GM23338 (cell line): ENCODE measurements around the gene SRRD. TPM values are rescaled to one million over a fixed set of nuclear protein-coding genes. Genes with fewer than 3 reads are reported as not detected.

Experiments
- ATAC-seq: fragments of 200-7000 bp; cut with Tn5 transposase; 3 replicates; pipeline ENCODE4 v1.9.1; 2020
- DNase-seq: peaks from one replicate; pipeline ENCODE4 v3.0.0-alpha.2; 2015; ENCODE audit warnings: low spot score
- H2AFZ ChIP-seq: fragments of 200-600 bp; sonication (generic); 2 replicates; pipeline ENCODE4 v1.8.0; 2016; ENCODE audit warnings: antibody characterized with exemption, mild to moderate bottlenecking, moderate library complexity
- H3F3A ChIP-seq: fragments of 200-600 bp; sonication (generic); replicated peaks from 2 replicates; pipeline ENCODE4 v1.8.0; 2017; ENCODE audit warnings: antibody characterized with exemption, mixed run types, low read depth
- H3K27ac ChIP-seq: fragments of 200-600 bp; sonication (generic); 2 replicates; pipeline ENCODE4 v1.6.1; 2016; ENCODE audit warnings: low read depth
- H3K27me3 ChIP-seq: fragments of 200-600 bp; sonication (generic); 2 replicates; pipeline ENCODE4 v1.8.0; 2016; ENCODE audit warnings: mild to moderate bottlenecking, mixed run types, moderate library complexity; ENCODE audit not compliant: insufficient read depth
- H3K36me3 ChIP-seq: fragments of 200-600 bp; sonication (generic); 2 replicates; pipeline ENCODE4 v1.8.0; 2016; ENCODE audit warnings: mild to moderate bottlenecking; ENCODE audit not compliant: insufficient read depth
- H3K4me1 ChIP-seq: fragments of 200-600 bp; sonication (generic); 2 replicates; pipeline ENCODE4 v1.8.0; 2016; ENCODE audit warnings: mild to moderate bottlenecking, moderate library complexity; ENCODE audit not compliant: insufficient read depth
- H3K4me2 ChIP-seq: fragments of 200-600 bp; sonication (generic); 2 replicates; pipeline ENCODE4 v1.7.1; 2017; ENCODE audit warnings: mixed run types
- H3K4me3 ChIP-seq: fragments of 200-600 bp; sonication (generic); 2 replicates; pipeline ENCODE4 v1.6.1; 2016; ENCODE audit warnings: mixed run types
- H3K79me2 ChIP-seq: fragments of 200-600 bp; sonication (generic); replicated peaks from 2 replicates; pipeline ENCODE4 v1.8.0; 2017; ENCODE audit warnings: mild to moderate bottlenecking; ENCODE audit not compliant: insufficient read depth
- H3K9me2 ChIP-seq: fragments of 200-600 bp; sonication (generic); 2 replicates; pipeline ENCODE4 v1.8.0; 2017; ENCODE audit not compliant: insufficient read depth
- H4K20me1 ChIP-seq: fragments of 200-600 bp; sonication (generic); replicated peaks from 2 replicates; pipeline ENCODE4 v1.8.0; 2017; ENCODE audit warnings: mild to moderate bottlenecking; ENCODE audit not compliant: insufficient read depth
- H3K27ac Mint-ChIP-seq: 2 replicates; pipeline ENCODE4 v1.8.0; 2020; ENCODE audit warnings: inconsistent platforms, mild to moderate bottlenecking, moderate library complexity, mixed read lengths
- H3K27me3 Mint-ChIP-seq: 3 replicates; pipeline ENCODE4 v1.8.0; 2022; ENCODE audit warnings: low read depth, mild to moderate bottlenecking, moderate library complexity, mixed read lengths, inconsistent platforms; ENCODE audit not compliant: insufficient read depth, poor library complexity
- H3K36me3 Mint-ChIP-seq: 3 replicates; pipeline ENCODE4 v1.8.0; 2021; ENCODE audit warnings: low read depth, mild to moderate bottlenecking, inconsistent platforms, moderate library complexity, mixed read lengths
- H3K4me1 Mint-ChIP-seq: 3 replicates; pipeline ENCODE4 v1.8.0; 2020; ENCODE audit warnings: mild to moderate bottlenecking, inconsistent platforms, mixed read lengths
- H3K4me3 Mint-ChIP-seq: 3 replicates; pipeline ENCODE4 v1.8.0; 2021; ENCODE audit warnings: moderate library complexity, mild to moderate bottlenecking, inconsistent platforms, mixed read lengths
- H3K9me3 Mint-ChIP-seq: 3 replicates; pipeline ENCODE4 v1.8.0; 2020; ENCODE audit warnings: moderate library complexity, mild to moderate bottlenecking, inconsistent platforms, mixed read lengths
- CREB1 ChIP-seq: fragments of 250-450 bp; sonication (Bioruptor Pico); IDR thresholded peaks from 2 replicates; pipeline ENCODE4 v1.5.0; 2020; ENCODE audit warnings: low read depth, mild to moderate bottlenecking, moderate library complexity
- EZH2 ChIP-seq: fragments of 200-600 bp; sonication (generic); IDR thresholded peaks from one replicate; pipeline ENCODE4 v1.8.0; 2017; ENCODE audit warnings: antibody characterized with exemption, mild to moderate bottlenecking, low read depth; ENCODE audit not compliant: unreplicated experiment
- EZH2phosphoT487 ChIP-seq: fragments of 200-600 bp; sonication (generic); IDR thresholded peaks from one replicate; pipeline ENCODE4 v1.8.1; 2018; ENCODE audit warnings: antibody characterized with exemption; ENCODE audit not compliant: unreplicated experiment
- JUNB ChIP-seq: IDR thresholded peaks from one replicate; pipeline ENCODE4 v1.6.1; 2016; ENCODE audit warnings: antibody characterized with exemption; ENCODE audit not compliant: unreplicated experiment
- NANOG ChIP-seq: IDR thresholded peaks from 2 replicates; pipeline ENCODE4 v1.6.1; 2016; ENCODE audit warnings: antibody characterized with exemption, borderline replicate concordance
- STAT1 ChIP-seq: IDR thresholded peaks from one replicate; pipeline ENCODE4 v1.6.1; 2016; ENCODE audit warnings: antibody characterized with exemption; ENCODE audit not compliant: unreplicated experiment
- ZNF114 ChIP-seq: fragments of 250-450 bp; sonication (Bioruptor Pico); IDR thresholded peaks from 2 replicates; pipeline ENCODE4 v1.5.0; 2020; ENCODE audit warnings: mild to moderate bottlenecking, moderate library complexity
- ZNF331 ChIP-seq: fragments of 250-450 bp; sonication (Bioruptor Pico); IDR thresholded peaks from 2 replicates; pipeline ENCODE4 v1.5.0; 2020; ENCODE audit warnings: low read depth, mild to moderate bottlenecking, moderate library complexity
- ZNF462 ChIP-seq: fragments of 250-450 bp; sonication (Bioruptor Pico); IDR thresholded peaks from 2 replicates; pipeline ENCODE4 v1.5.0; 2020; ENCODE audit warnings: mild to moderate bottlenecking, moderate library complexity
- polyA plus RNA-seq: library from polyadenylated mRNA; unstranded; fragments of >200 nt; fragmentation: Nextera tagmentation; extraction: Ambion mirVana; gene quantifications from 2 replicates; pipeline ENCODE4 v1.2.1, GENCODE V29; 2016
- total RNA-seq: library from RNA; depleted of rRNA; stranded (reverse); fragments of >200 nt; shearing (Covaris generic); gene quantifications from 2 replicates; pipeline ENCODE4 v1.2.3, GENCODE V29; 2014
- TF ChIP-seq, protein P1 (sequence below): IDR thresholded peaks from 2 replicates; pipeline ENCODE4 v1.6.1; 2016; ENCODE audit warnings: antibody characterized with exemption
- TF ChIP-seq, protein P2 (sequence below), 2 experiments: fragments of 200-600 bp in 1 of 2; sonication (generic) in 1 of 2; conservative IDR thresholded peaks; 2 replicates each; pipeline versions ENCODE4 v1.5.1 to v1.6.1; 2016 to 2017; ENCODE audit warnings: antibody characterized with exemption in 2 of 2, low read depth in 2 of 2, mild to moderate bottlenecking in 2 of 2, moderate library complexity in 1 of 2
- TF ChIP-seq, protein P3 (sequence below): IDR thresholded peaks from one replicate; pipeline ENCODE4 v1.6.1; 2018; ENCODE audit warnings: antibody characterized with exemption; ENCODE audit not compliant: unreplicated experiment

Gene SRRD
- total and polyA plus RNA-seq, 2 experiments from 2014 or later = 17.8 to 23.2 TPM

DNA sequence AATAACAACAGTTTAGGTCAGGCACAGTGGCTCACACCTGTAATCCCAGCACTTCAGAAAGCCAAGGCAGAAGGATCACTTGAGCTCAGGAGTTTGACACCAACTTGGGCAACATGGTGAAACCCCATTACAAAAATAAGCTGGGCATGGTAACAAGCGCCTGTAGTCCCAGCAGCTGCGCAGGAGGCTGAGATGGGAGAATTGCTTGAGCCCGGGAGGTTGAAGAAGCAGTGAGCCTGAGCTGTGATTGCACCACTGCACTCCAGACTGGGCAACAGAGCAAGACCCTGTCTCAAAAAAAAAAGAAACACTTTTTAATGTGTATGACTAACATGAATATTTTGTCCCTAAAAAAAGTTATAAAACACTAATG lies 53.1 kb downstream of the SRRD start:
- H3K27me3 Mint-ChIP-seq = peaks cover 2% of the 10 kb centered on the region
- Histone ChIP-seq H3K79me2 (0 out of 2 replicates have a peak, but pooled peaks cover 2% of the 10 kb centered on the region), H3K36me3 (peaks cover 41% of the 10 kb centered on the region), H3K27ac (no peak overlapping the region), H3K4me3 (no peak overlapping the region), H3K4me2 (no peak overlapping the region), H3K27me3 (no peaks in the 10 kb centered on the region), H3K9me2 (no peaks in the 10 kb centered on the region), H3F3A (peaks cover 15% of the 10 kb centered on the region; the same call in 1 of the 2 replicates), H3K4me1 (0 out of 2 replicates have a peak, but pooled peaks cover 3% of the 10 kb centered on the region), H4K20me1 (peaks cover 7% of the 10 kb centered on the region), H2AFZ (no peak overlapping the region)
- H3K4me1 Mint-ChIP-seq = no peaks in the 10 kb centered on the region
- no peak for ATAC-seq
- no peak for DNase-seq
- no peaks in the 10 kb centered on the region for H3K9me3 Mint-ChIP-seq
- TF ChIP-seq STAT1 (no peak), EZH2phosphoT487 (no peak), JUNB (no peak), ZNF331 (CRISPR knock-in tag) (no peak), ZNF462 (CRISPR knock-in tag) (no peak), CREB1 (no peak), ZNF114 (CRISPR knock-in tag) (no peak), NANOG (no peak), EZH2 (no peak)
- TF ChIP-seq, protein P1, sequence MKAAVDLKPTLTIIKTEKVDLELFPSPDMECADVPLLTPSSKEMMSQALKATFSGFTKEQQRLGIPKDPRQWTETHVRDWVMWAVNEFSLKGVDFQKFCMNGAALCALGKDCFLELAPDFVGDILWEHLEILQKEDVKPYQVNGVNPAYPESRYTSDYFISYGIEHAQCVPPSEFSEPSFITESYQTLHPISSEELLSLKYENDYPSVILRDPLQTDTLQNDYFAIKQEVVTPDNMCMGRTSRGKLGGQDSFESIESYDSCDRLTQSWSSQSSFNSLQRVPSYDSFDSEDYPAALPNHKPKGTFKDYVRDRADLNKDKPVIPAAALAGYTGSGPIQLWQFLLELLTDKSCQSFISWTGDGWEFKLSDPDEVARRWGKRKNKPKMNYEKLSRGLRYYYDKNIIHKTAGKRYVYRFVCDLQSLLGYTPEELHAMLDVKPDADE = no peak
- TF ChIP-seq, protein P2, sequence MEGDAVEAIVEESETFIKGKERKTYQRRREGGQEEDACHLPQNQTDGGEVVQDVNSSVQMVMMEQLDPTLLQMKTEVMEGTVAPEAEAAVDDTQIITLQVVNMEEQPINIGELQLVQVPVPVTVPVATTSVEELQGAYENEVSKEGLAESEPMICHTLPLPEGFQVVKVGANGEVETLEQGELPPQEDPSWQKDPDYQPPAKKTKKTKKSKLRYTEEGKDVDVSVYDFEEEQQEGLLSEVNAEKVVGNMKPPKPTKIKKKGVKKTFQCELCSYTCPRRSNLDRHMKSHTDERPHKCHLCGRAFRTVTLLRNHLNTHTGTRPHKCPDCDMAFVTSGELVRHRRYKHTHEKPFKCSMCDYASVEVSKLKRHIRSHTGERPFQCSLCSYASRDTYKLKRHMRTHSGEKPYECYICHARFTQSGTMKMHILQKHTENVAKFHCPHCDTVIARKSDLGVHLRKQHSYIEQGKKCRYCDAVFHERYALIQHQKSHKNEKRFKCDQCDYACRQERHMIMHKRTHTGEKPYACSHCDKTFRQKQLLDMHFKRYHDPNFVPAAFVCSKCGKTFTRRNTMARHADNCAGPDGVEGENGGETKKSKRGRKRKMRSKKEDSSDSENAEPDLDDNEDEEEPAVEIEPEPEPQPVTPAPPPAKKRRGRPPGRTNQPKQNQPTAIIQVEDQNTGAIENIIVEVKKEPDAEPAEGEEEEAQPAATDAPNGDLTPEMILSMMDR (conservative IDR thresholded peaks at IDR 0.05; ENCODE audit: low read depth in 2 of 2) = no peak
- TF ChIP-seq, protein P3, sequence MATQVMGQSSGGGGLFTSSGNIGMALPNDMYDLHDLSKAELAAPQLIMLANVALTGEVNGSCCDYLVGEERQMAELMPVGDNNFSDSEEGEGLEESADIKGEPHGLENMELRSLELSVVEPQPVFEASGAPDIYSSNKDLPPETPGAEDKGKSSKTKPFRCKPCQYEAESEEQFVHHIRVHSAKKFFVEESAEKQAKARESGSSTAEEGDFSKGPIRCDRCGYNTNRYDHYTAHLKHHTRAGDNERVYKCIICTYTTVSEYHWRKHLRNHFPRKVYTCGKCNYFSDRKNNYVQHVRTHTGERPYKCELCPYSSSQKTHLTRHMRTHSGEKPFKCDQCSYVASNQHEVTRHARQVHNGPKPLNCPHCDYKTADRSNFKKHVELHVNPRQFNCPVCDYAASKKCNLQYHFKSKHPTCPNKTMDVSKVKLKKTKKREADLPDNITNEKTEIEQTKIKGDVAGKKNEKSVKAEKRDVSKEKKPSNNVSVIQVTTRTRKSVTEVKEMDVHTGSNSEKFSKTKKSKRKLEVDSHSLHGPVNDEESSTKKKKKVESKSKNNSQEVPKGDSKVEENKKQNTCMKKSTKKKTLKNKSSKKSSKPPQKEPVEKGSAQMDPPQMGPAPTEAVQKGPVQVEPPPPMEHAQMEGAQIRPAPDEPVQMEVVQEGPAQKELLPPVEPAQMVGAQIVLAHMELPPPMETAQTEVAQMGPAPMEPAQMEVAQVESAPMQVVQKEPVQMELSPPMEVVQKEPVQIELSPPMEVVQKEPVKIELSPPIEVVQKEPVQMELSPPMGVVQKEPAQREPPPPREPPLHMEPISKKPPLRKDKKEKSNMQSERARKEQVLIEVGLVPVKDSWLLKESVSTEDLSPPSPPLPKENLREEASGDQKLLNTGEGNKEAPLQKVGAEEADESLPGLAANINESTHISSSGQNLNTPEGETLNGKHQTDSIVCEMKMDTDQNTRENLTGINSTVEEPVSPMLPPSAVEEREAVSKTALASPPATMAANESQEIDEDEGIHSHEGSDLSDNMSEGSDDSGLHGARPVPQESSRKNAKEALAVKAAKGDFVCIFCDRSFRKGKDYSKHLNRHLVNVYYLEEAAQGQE = no peak
- no peak overlapping the region for H3K4me3 Mint-ChIP-seq
- peaks cover 60% of the 10 kb centered on the region for H3K36me3 Mint-ChIP-seq
- no peak overlapping the region for H3K27ac Mint-ChIP-seq
